Measurements from ENCODE around the gene ZNF282. TPM values are rescaled to one million over a fixed set of nuclear protein-coding genes. Genes with fewer than 3 reads are reported as not detected.
"Not testable (repeated sequence)": the region's sequence is repeated elsewhere in the genome, so short reads cannot be mapped to it uniquely, and the experiment has no call there.

Gene ZNF282
- total RNA-seq, 2 experiments from 2014 or later: 29.3 to 29.7 TPM

DNA sequence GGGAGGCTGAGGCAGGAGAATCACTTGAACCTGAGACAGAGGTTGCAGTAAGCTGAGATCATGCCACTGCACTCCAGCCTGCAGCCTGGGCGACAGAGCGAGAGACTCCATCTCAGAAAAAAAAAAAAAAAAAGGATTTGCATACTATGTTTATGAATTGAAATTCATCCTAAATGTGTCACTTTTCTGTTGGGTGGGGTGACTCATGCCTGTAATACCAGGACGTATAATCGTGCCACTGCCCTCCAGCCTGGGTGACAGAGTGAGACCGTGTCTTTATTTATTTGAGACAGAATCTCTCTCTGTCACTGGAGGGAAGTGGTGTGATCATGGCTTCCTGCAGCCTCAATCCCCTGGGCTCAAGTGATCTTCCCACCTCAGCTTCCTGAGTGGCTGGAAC is 49.9 kb downstream of the ZNF282 start:
- peak overlapping the region; percentile 3 for H3K4me3 Mint-ChIP-seq
- ChIA-PET POLR2A (interaction anchor here (1.1 kb wide), 1 partner anchor 16 kb away, joined by 4 read pairs; the partner anchor contains the start of gene ZNF783), CTCF (interaction anchor here (1.2 kb wide), 1 partner anchor 16 kb away, joined by 4 read pairs; no protein-coding TSS in a partner anchor)
- DNase-seq: peak; percentile 76
- peak; percentile 80 for ATAC-seq
- H3K27ac Mint-ChIP-seq: peak overlapping the region; percentile 81
- intact Hi-C loops (cut with micrococcal nuclease): no loop called here
- TF ChIP-seq, protein P1, sequence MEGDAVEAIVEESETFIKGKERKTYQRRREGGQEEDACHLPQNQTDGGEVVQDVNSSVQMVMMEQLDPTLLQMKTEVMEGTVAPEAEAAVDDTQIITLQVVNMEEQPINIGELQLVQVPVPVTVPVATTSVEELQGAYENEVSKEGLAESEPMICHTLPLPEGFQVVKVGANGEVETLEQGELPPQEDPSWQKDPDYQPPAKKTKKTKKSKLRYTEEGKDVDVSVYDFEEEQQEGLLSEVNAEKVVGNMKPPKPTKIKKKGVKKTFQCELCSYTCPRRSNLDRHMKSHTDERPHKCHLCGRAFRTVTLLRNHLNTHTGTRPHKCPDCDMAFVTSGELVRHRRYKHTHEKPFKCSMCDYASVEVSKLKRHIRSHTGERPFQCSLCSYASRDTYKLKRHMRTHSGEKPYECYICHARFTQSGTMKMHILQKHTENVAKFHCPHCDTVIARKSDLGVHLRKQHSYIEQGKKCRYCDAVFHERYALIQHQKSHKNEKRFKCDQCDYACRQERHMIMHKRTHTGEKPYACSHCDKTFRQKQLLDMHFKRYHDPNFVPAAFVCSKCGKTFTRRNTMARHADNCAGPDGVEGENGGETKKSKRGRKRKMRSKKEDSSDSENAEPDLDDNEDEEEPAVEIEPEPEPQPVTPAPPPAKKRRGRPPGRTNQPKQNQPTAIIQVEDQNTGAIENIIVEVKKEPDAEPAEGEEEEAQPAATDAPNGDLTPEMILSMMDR (IDR thresholded peaks at IDR 0.05): no peak
- peaks cover 28% of the 10 kb centered on the region for H3K36me3 Mint-ChIP-seq (ENCODE audit: low read depth)
- H3K4me1 Mint-ChIP-seq (ENCODE audit: low read depth): peaks cover 62% of the 10 kb centered on the region
- H3K27me3 Mint-ChIP-seq: no peaks in the 10 kb centered on the region
- H3K9me3 Mint-ChIP-seq: peaks cover 5% of the 10 kb centered on the region

DNA sequence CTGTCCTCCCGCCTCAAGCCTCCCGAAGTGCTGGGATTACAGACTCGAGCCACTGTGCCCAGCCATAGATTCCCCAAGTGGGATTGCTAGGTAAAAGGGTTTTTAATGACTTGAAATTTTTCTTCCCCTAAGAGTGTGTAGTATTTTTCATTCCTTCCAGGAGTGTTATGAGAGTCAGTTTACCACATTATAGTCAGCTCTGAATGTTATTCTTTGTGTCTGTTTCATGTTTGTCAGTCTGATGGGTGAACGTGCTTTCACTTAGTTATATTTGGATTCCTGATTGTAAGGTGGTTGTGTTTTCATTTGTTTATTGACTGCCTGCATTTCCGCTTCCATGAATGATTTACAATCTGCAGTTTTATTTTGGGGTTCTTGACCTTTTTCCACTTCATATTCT is 50.4 kb downstream of the ZNF282 start:
- ChIA-PET CTCF (interaction anchor here (1.2 to 2.0 kb wide), 2 partner anchors 16 to 39 kb away, joined by 4 to 5 read pairs; no protein-coding TSS in a partner anchor), POLR2A (interaction anchor here (1.1 kb wide), 1 partner anchor 16 kb away, joined by 4 read pairs; the partner anchor contains the start of gene ZNF783)
- Mint-ChIP-seq H3K4me1 (ENCODE audit: low read depth) (peaks cover 58% of the 10 kb centered on the region), H3K9me3 (peaks cover 5% of the 10 kb centered on the region), H3K4me3 (peak overlapping the region; percentile 3), H3K27me3 (no peaks in the 10 kb centered on the region), H3K36me3 (ENCODE audit: low read depth) (peaks cover 33% of the 10 kb centered on the region), H3K27ac (peak overlapping the region; percentile 81)
- TF ChIP-seq, protein P1 (IDR thresholded peaks at IDR 0.05): no peak
- DNase-seq: no peak
- intact Hi-C loops (cut with micrococcal nuclease): no loop called here
- peak; percentile 4 for ATAC-seq

DNA sequence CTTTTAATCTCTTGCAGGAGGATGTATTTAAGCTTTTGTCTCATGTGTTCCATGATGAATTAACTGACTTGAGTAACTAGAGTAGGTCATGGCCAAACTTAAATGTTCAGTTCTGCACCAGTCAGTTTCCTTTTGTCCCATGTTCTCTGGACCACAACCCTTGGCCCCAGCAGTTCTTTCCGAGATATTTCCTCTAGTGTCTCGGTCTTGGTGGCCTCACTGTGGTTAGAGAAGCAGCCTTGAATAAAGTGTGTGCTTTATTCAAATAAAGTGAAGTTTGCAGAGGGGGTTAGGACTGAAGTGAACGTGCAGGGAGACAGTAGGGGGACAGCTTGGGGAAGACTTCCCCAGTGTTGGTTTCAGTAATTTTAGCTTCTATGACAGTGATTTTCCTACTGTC is 53.4 kb downstream of the ZNF282 start:
- H3K4me3 Mint-ChIP-seq: peak overlapping the region; percentile 47
- CTCF ChIA-PET: interaction anchor here (2.2 to 4.5 kb wide), 2 partner anchors 13 to 53 kb away, joined by 7 to 34 read pairs; partner anchors contain the start of genes ZNF282 and ZNF783

DNA sequence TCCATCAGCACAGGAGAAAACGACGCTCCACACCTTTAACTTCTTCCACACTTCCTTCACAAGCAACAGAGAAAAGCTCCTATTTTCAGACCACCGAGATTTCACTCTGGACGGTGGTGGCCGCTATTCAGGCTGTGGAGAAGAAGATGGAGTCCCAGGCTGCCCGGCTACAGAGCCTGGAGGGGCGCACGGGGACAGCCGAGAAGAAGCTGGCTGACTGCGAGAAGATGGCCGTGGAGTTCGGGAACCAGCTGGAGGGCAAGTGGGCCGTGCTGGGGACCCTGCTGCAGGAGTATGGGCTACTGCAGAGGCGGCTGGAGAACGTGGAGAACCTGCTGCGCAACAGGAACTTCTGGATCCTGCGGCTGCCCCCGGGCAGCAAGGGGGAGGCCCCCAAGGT is 54.8 kb downstream of the ZNF282 start:
- ATAC-seq; H3K4me3 Mint-ChIP-seq; DNase-seq; intact Hi-C loops (cut with micrococcal nuclease); H3K9me3 Mint-ChIP-seq; H3K27me3 Mint-ChIP-seq: not testable (repeated sequence)
- H3K4me1 Mint-ChIP-seq (ENCODE audit: low read depth): peaks cover 37% of the 10 kb centered on the region
- H3K36me3 Mint-ChIP-seq (ENCODE audit: low read depth): peaks cover 27% of the 10 kb centered on the region
- H3K27ac Mint-ChIP-seq: peak overlapping the region; percentile 64
- CTCF ChIA-PET: interaction anchor here (1.3 to 4.5 kb wide), 2 partner anchors 10 to 12 kb away, joined by 4 to 34 read pairs; partner anchors contain the start of gene ZNF783
- POLR2A ChIA-PET: interaction anchor here (0.6 to 1.8 kb wide), 3 partner anchors 10 to 12 kb away, joined by 4 to 11 read pairs (median 5); partner anchors contain the start of gene ZNF783

More for the DNA sequence above, 53.4 kb downstream of the ZNF282 start:
- DNase-seq: peak; percentile 59
- peaks cover 30% of the 10 kb centered on the region for H3K36me3 Mint-ChIP-seq (ENCODE audit: low read depth)
- peaks cover 43% of the 10 kb centered on the region for H3K4me1 Mint-ChIP-seq (ENCODE audit: low read depth)
- no peaks in the 10 kb centered on the region for H3K9me3 Mint-ChIP-seq
- no peaks in the 10 kb centered on the region for H3K27me3 Mint-ChIP-seq
- ATAC-seq: peak; percentile 69
- intact Hi-C loops (cut with micrococcal nuclease): no loop called here
- H3K27ac Mint-ChIP-seq: peak overlapping the region; percentile 95
- POLR2A ChIA-PET: interaction anchor here (1.5 to 1.8 kb wide), 5 partner anchors 9 to 17 kb away, joined by 4 to 11 read pairs (median 6); partner anchors contain the start of gene ZNF783
- TF ChIP-seq, protein P1 (IDR thresholded peaks at IDR 0.05): no peak

DNA sequence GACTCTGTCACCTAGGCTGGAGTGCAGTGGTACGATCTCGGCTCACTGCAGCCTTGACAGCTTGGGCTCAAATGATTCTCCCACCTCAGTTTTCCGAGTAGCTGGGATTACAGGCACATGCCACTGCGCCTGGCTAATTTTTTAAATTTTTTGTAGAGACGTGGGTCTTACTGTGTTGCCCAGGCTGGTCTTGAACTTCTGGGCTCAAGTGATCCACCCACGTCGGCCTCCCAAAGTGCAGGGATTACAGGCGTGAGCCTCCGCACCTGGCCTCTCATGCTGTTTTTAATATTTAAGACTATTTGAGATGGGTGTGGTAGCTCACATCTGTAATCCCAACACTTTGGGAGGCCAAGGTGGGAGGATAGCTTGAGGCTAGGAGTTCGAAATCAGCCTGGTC is 56.2 kb downstream of the ZNF282 start:
- Mint-ChIP-seq H3K4me1 (ENCODE audit: low read depth) (peaks cover 26% of the 10 kb centered on the region), H3K36me3 (ENCODE audit: low read depth) (peaks cover 22% of the 10 kb centered on the region)
- H3K4me3 Mint-ChIP-seq; POLR2A ChIA-PET; H3K27ac Mint-ChIP-seq; DNase-seq; ATAC-seq; H3K9me3 Mint-ChIP-seq; intact Hi-C loops (cut with micrococcal nuclease); H3K27me3 Mint-ChIP-seq: not testable (repeated sequence)
- CTCF ChIA-PET: interaction anchor here (0.8 to 4.5 kb wide), 3 partner anchors 10 to 126 kb away, joined by 3 to 34 read pairs (median 5); partner anchors contain the start of genes ZNF398 and ZNF783

DNA sequence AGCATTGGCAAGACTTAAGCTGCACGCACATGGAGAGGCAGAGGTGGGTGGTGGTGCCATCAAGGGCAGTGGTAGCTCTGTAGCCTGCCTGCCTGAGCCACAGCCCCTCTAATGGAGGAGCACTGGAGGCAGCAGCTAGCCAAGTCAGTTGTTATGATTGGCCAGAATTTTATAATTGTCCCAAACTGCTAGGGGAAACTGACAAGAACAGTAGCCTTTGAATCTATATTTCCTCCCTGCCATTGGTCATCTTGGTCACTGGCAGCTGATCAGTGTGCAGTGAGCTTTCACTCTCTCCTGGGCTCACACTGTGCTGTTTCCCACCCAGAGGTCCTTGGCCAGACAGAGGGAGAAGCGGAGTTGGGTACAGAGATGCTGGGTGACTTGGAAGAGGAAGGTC is 57.0 kb downstream of the ZNF282 start:
- Mint-ChIP-seq H3K4me1 (ENCODE audit: low read depth) (peaks cover 24% of the 10 kb centered on the region), H3K27ac (no peak overlapping the region), H3K27me3 (no peaks in the 10 kb centered on the region), H3K4me3 (no peak overlapping the region), H3K9me3 (no peaks in the 10 kb centered on the region), H3K36me3 (ENCODE audit: low read depth) (peaks cover 22% of the 10 kb centered on the region)
- no peak for DNase-seq
- no peak for ATAC-seq
- ChIA-PET CTCF (interaction anchor here (0.8 to 2.5 kb wide), 4 partner anchors 9 to 127 kb away, joined by 3 to 12 read pairs (median 4); partner anchors contain the start of genes ZNF398 and ZNF783), POLR2A (interaction anchor here (1.1 kb wide), 1 partner anchor 23 kb away, joined by 3 read pairs; no protein-coding TSS in a partner anchor)
- intact Hi-C loops (cut with micrococcal nuclease): no loop called here
- TF ChIP-seq, protein P1 (IDR thresholded peaks at IDR 0.05): no peak

All from activated CD8-positive, alpha-beta T cell treated with anti-CD3 and anti-CD28 coated beads for 36 hours (primary cell).